SK-N-SH (cell line): ENCODE data around the gene GANAB. TPM values are rescaled to one million over a fixed set of nuclear protein-coding genes. Genes with fewer than 3 reads are reported as not detected.

Source experiments
- CTCF ChIA-PET: fragments of 300-600, 350-600 bp; formaldehyde crosslinking; extraction: SDS; loops from one replicate; lab custom pipeline; 2021; lab: Yijun Ruan, JAX
- POLR2A ChIA-PET: fragments of 350-600 bp; sonication (Branson Sonifier 250); formaldehyde crosslinking; extraction: SDS; loops from one replicate; lab custom pipeline; 2020; ENCODE audit warnings: antibody characterized with exemption, inconsistent platforms; lab: Yijun Ruan, JAX
- DNase-seq: peaks from one replicate; pipeline ENCODE4 v3.0.0; 2012
- H2AFZ ChIP-seq: fragments of 200-600 bp; sonication (generic); 2 replicates; pipeline ENCODE4 v1.8.1; 2016; ENCODE audit warnings: antibody characterized with exemption, mild to moderate bottlenecking, low read depth
- H3F3A ChIP-seq: fragments of 200-600 bp; sonication (generic); replicated peaks from 2 replicates; pipeline ENCODE3; 2016; ENCODE audit warnings: antibody characterized with exemption, mild to moderate bottlenecking; ENCODE audit not compliant: insufficient read depth
- H3K27ac ChIP-seq, 2 experiments: fragments of 200-500 bp in 1 of 2; fragments of 200-600 bp in 1 of 2; sonication (Bioruptor generic) in 1 of 2; sonication (generic), shearing (Covaris generic) in 1 of 2; 2 replicates each; pipeline versions ENCODE4 v1.5.1 to v1.6.1; 2014 to 2016; ENCODE audit warnings: low read depth in 2 of 2, inconsistent platforms in 1 of 2, low read length in 1 of 2, mild to moderate bottlenecking in 1 of 2, mixed read lengths in 1 of 2
- H3K27me3 ChIP-seq: fragments of 200-600 bp; sonication (generic), shearing (Covaris generic); 2 replicates; pipeline ENCODE4 v1.6.1; 2016; ENCODE audit warnings: mixed run types; ENCODE audit not compliant: insufficient read depth
- H3K36me3 ChIP-seq, 2 experiments: fragments of 200-500 bp in 1 of 2; fragments of 200-600 bp in 1 of 2; sonication (Bioruptor generic) in 1 of 2; sonication (generic) in 1 of 2; replicated peaks in 1 of 2; 2 replicates each; pipeline versions ENCODE3 to v1.5.1; 2014 to 2016; ENCODE audit warnings: low read length in 1 of 2, mild to moderate bottlenecking in 1 of 2; ENCODE audit not compliant: insufficient read depth in 2 of 2, control insufficient read depth in 1 of 2
- H3K4me1 ChIP-seq, 2 experiments: fragments of 200-500 bp in 1 of 2; fragments of 200-600 bp in 1 of 2; sonication (Bioruptor generic) in 1 of 2; sonication (generic), shearing (Covaris generic) in 1 of 2; 2 replicates each; pipeline versions ENCODE4 v1.5.1 to v1.6.1; 2014 to 2016; ENCODE audit warnings: low read depth in 1 of 2, low read length in 1 of 2, mixed run types in 1 of 2; ENCODE audit not compliant: insufficient read depth in 2 of 2, control insufficient read depth in 1 of 2
- H3K4me2 ChIP-seq: fragments of 200-600 bp; sonication (generic), shearing (Covaris generic); 2 replicates; pipeline ENCODE4 v1.6.1; 2017; ENCODE audit warnings: mixed run types
- H3K4me3 ChIP-seq, 2 experiments: fragments of 200-500 bp in 1 of 2; fragments of 200-600 bp in 1 of 2; sonication (Bioruptor generic) in 1 of 2; sonication (generic), shearing (Covaris generic) in 1 of 2; 2 replicates each; pipeline versions ENCODE4 v1.5.1 to v1.8.1; 2014 to 2016; ENCODE audit warnings: low read depth in 2 of 2, inconsistent platforms in 1 of 2, low read length in 1 of 2, mild to moderate bottlenecking in 1 of 2, mixed read lengths in 1 of 2, moderate library complexity in 1 of 2
- H3K79me2 ChIP-seq: fragments of 200-600 bp; sonication (generic); 2 replicates; pipeline ENCODE4 v1.8.1; 2017; ENCODE audit warnings: mild to moderate bottlenecking; ENCODE audit not compliant: insufficient read depth
- H3K9ac ChIP-seq: fragments of 200-600 bp; sonication (generic); 2 replicates; pipeline ENCODE4 v1.6.1; 2017; ENCODE audit warnings: mixed run types
- H3K9me2 ChIP-seq: fragments of 200-600 bp; sonication (generic); 2 replicates; pipeline ENCODE4 v1.6.1; 2017; ENCODE audit warnings: mixed run types
- H3K9me3 ChIP-seq: fragments of 200-600 bp; sonication (generic); 2 replicates; pipeline ENCODE4 v1.6.1; 2017; ENCODE audit warnings: mixed run types, mild to moderate bottlenecking, moderate library complexity
- H4K20me1 ChIP-seq: fragments of 200-600 bp; sonication (generic); 2 replicates; pipeline ENCODE4 v1.6.1; 2017; ENCODE audit warnings: mild to moderate bottlenecking, mixed run types; ENCODE audit not compliant: insufficient read depth
- ELF1 ChIP-seq: IDR thresholded peaks from 2 replicates; pipeline ENCODE4 v1.4.0; 2012
- EP300 ChIP-seq, 2 experiments: IDR thresholded peaks; 2 replicates each; pipeline versions ENCODE4 v1.4.0 to v1.6.1; 2012; ENCODE audit warnings: borderline replicate concordance in 1 of 2, low read depth in 1 of 2, low read length in 1 of 2
- EZH2phosphoT487 ChIP-seq: fragments of 200-600 bp; sonication (generic); IDR thresholded peaks from 2 replicates; pipeline ENCODE4 v1.6.1; 2017; ENCODE audit warnings: low read depth, mixed run types, mild to moderate bottlenecking, antibody characterized with exemption, moderate library complexity, borderline replicate concordance
- GABPA ChIP-seq: IDR thresholded peaks from 2 replicates; pipeline ENCODE4 v1.4.0; 2012; ENCODE audit warnings: low read depth, mild to moderate bottlenecking
- JUND ChIP-seq: IDR thresholded peaks from 2 replicates; pipeline ENCODE4 v1.4.0; 2012
- MXI1 ChIP-seq: IDR thresholded peaks from 2 replicates; pipeline ENCODE4 v1.6.1; 2012; ENCODE audit warnings: mild to moderate bottlenecking, low read depth, low read length, improper control_type of control experiment
- NFIC ChIP-seq: IDR thresholded peaks from 2 replicates; pipeline ENCODE4 v1.4.0; 2012; ENCODE audit warnings: borderline replicate concordance
- RAD21 ChIP-seq: IDR thresholded peaks from 2 replicates; pipeline ENCODE4 v1.6.1; 2012; ENCODE audit warnings: mild to moderate bottlenecking, low read length
- RFX5 ChIP-seq: IDR thresholded peaks from 2 replicates; pipeline ENCODE4 v1.6.1; 2012; ENCODE audit warnings: mild to moderate bottlenecking, improper control_type of control experiment, low read length
- SIN3A ChIP-seq: IDR thresholded peaks from 2 replicates; pipeline ENCODE4 v1.6.1; 2012; ENCODE audit warnings: low read depth, mild to moderate bottlenecking, low read length, moderate library complexity, borderline replicate concordance
- TAF1 ChIP-seq: IDR thresholded peaks from 2 replicates; pipeline ENCODE4 v1.6.1; 2012; ENCODE audit warnings: low read depth, mild to moderate bottlenecking, low read length, moderate library complexity, borderline replicate concordance
- TEAD4 ChIP-seq: IDR thresholded peaks from 2 replicates; pipeline ENCODE4 v1.4.0; 2012; ENCODE audit warnings: mild to moderate bottlenecking, borderline replicate concordance; ENCODE audit not compliant: insufficient read depth
- WGBS: methylation state at CpG from one replicate; pipeline ENCODE4 v1.1.6; 2017; ENCODE audit warnings: low lambda C conversion rate; 5-methylcytosine and 5-hydroxymethylcytosine counted together
- polyA plus RNA-seq, 3 experiments: library from polyadenylated mRNA; depleted of rRNA; stranded (reverse); fragments of >200 nt; gene quantifications; 2 replicates each; pipeline ENCODE4 v1.2.3, GENCODE V29; 2012
- TF ChIP-seq, protein P1 (sequence below): IDR thresholded peaks from 2 replicates; pipeline ENCODE4 v1.4.0; 2012; ENCODE audit warnings: low read depth
- TF ChIP-seq, protein P2 (sequence below): IDR thresholded peaks from 2 replicates; pipeline ENCODE4 v1.4.0; 2012; ENCODE audit warnings: low read depth, borderline replicate concordance
- TF ChIP-seq, protein P3 (sequence below): IDR thresholded peaks from 2 replicates; pipeline ENCODE4 v1.4.0; 2012; ENCODE audit warnings: low read depth, borderline replicate concordance
- TF ChIP-seq, protein P4 (sequence below): fragments of 200-600 bp; sonication (generic); IDR thresholded peaks from 2 replicates; pipeline ENCODE4 v1.6.1; 2017; ENCODE audit warnings: antibody characterized with exemption, mild to moderate bottlenecking, moderate library complexity

GANAB gene
- polyA plus RNA-seq, 1 of the 3 experiments (the other 2 are of a cell fraction), result 275 TPM

DNA sequence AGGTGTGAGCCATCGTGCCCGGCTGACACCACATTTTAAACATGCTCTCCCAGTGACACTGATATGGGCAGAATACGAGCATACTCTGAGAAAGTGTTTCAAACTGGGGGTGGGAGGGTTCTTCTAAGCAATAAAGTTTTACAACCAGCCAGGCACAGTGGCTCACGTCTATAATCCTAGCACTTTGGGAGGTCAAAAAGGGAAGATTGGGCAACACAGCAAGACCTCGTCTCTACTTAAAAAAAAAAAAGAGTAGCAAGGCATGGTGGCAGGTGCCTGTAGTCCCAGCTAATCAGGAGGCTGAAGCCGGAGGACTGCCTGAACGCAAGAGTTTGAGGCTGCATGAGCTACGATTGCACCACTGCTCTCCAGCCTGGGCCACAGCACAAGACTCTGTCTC is 2.2 kb downstream of the GANAB start (continued):
- TF ChIP-seq MXI1 (no peak), GABPA (no peak)

DNA sequence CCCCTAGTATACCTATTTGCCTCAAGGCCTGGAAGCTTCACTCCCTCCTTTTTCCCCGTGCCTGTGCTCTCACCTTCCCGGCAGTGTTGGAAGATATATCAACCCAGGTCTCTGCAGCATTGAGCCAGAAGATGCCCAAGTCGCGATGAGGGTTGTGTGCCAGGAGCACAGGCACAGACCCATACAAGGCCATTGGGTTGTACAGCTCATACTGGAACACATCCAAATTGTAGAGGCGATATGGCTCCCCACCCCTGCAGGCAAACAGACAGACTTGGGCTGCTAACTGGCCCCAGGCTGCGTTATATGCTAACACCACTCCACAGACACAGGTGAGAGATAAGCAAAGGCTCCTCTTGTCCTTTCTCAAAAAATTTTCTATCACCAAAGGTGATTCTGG is 13.9 kb downstream of the GANAB start:
- 97% methylated on average over 6 of the region's 6 CpGs for WGBS
- DNase-seq, result no peak
- Histone ChIP-seq H3K9me2 (no peaks in the 10 kb centered on the region), H3K27ac (no peak overlapping the region), H4K20me1 (no peaks in the 10 kb centered on the region), H3K9me3 (no peaks in the 10 kb centered on the region)
- POLR2A ChIA-PET, result no interaction called here
- TF ChIP-seq ELF1 (no peak), NFIC (no peak), RAD21 (no peak), RFX5 (no peak), GABPA (no peak), EZH2phosphoT487 (no peak), SIN3A (no peak)
- TF ChIP-seq, protein P1, sequence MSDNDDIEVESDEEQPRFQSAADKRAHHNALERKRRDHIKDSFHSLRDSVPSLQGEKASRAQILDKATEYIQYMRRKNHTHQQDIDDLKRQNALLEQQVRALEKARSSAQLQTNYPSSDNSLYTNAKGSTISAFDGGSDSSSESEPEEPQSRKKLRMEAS, result no peak
- TF ChIP-seq, protein P2, sequence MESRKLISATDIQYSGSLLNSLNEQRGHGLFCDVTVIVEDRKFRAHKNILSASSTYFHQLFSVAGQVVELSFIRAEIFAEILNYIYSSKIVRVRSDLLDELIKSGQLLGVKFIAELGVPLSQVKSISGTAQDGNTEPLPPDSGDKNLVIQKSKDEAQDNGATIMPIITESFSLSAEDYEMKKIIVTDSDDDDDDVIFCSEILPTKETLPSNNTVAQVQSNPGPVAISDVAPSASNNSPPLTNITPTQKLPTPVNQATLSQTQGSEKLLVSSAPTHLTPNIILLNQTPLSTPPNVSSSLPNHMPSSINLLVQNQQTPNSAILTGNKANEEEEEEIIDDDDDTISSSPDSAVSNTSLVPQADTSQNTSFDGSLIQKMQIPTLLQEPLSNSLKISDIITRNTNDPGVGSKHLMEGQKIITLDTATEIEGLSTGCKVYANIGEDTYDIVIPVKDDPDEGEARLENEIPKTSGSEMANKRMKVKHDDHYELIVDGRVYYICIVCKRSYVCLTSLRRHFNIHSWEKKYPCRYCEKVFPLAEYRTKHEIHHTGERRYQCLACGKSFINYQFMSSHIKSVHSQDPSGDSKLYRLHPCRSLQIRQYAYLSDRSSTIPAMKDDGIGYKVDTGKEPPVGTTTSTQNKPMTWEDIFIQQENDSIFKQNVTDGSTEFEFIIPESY, result no peak
- TF ChIP-seq, protein P3, sequence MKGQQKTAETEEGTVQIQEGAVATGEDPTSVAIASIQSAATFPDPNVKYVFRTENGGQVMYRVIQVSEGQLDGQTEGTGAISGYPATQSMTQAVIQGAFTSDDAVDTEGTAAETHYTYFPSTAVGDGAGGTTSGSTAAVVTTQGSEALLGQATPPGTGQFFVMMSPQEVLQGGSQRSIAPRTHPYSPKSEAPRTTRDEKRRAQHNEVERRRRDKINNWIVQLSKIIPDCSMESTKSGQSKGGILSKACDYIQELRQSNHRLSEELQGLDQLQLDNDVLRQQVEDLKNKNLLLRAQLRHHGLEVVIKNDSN, result no peak
- TF ChIP-seq, all 33 proteins: peak for 0
- H3K9ac ChIP-seq, result no peak overlapping the region
- H3K79me2 ChIP-seq, result peaks cover 19% of the 10 kb centered on the region; the same call in 1 of the 2 replicates
- peaks cover 51 to 67% of the 10 kb centered on the region in 2 experiments for H3K36me3 ChIP-seq
- CTCF ChIA-PET, result no interaction called here
- H3K4me2 ChIP-seq, result no peak overlapping the region
- H3F3A ChIP-seq, result peaks cover 4% of the 10 kb centered on the region
- H3K4me3 ChIP-seq, result no peak overlapping the region
- H3K27me3 ChIP-seq, result no peaks in the 10 kb centered on the region
- no peak overlapping the region for H2AFZ ChIP-seq
- no peaks in the 10 kb centered on the region for H3K4me1 ChIP-seq

DNA sequence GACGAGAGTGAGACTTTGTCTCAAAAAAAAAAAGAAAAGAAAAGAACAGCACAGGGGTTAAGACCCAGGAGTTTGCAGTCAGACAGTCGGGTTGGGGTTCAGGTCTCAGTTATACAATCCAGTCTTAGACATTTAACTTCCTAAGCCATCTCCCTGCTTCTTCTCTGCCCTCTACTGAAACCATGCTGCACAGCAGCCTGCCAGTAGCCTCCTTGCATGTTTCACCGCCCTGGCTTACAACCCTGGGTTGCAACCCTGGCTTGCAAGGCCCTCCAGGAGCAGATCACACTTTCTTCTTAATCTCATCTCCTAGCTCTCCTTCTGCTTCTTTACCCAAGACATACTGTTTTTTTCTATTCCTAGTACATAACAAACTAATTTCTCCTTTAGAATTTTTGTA is 18.7 kb downstream of the GANAB start:
- Histone ChIP-seq H4K20me1 (no peaks in the 10 kb centered on the region), H3K79me2 (no peaks in the 10 kb centered on the region), H3K9ac (no peak overlapping the region), H3K9me3 (no peaks in the 10 kb centered on the region), H3K4me2 (no peak overlapping the region), H3K4me1 (no peaks in the 10 kb centered on the region), H2AFZ (no peak overlapping the region), H3K27ac (no peak overlapping the region), H3K9me2 (no peaks in the 10 kb centered on the region), H3K27me3 (no peaks in the 10 kb centered on the region), H3K4me3 (no peak overlapping the region), H3F3A (peaks cover 19% of the 10 kb centered on the region), H3K36me3 (peaks cover 25 to 59% of the 10 kb centered on the region in 2 experiments)
- ChIA-PET CTCF (interaction anchor here (1.4 kb wide), 1 partner anchor 203 kb away, joined by 3 read pairs; no protein-coding TSS in a partner anchor), POLR2A (no interaction called here)
- no peak for TF ChIP-seq EP300 (IDR thresholded peaks at IDR 0.05; ENCODE audit: borderline replicate concordance in 1 of 2, low read depth in 1 of 2, low read length in 1 of 2)
- TF ChIP-seq TAF1, result no peak
- TF ChIP-seq TEAD4, result no peak
- TF ChIP-seq JUND, result no peak
- TF ChIP-seq, protein P4, sequence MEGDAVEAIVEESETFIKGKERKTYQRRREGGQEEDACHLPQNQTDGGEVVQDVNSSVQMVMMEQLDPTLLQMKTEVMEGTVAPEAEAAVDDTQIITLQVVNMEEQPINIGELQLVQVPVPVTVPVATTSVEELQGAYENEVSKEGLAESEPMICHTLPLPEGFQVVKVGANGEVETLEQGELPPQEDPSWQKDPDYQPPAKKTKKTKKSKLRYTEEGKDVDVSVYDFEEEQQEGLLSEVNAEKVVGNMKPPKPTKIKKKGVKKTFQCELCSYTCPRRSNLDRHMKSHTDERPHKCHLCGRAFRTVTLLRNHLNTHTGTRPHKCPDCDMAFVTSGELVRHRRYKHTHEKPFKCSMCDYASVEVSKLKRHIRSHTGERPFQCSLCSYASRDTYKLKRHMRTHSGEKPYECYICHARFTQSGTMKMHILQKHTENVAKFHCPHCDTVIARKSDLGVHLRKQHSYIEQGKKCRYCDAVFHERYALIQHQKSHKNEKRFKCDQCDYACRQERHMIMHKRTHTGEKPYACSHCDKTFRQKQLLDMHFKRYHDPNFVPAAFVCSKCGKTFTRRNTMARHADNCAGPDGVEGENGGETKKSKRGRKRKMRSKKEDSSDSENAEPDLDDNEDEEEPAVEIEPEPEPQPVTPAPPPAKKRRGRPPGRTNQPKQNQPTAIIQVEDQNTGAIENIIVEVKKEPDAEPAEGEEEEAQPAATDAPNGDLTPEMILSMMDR, result 0 out of 2 replicates have a peak, but pooled peaks have one; percentile 9
- 0 out of 2 replicates have a peak, but pooled peaks have one; percentile 19 for TF ChIP-seq RAD21
- WGBS, result 95% methylated on average over 3 of the region's 3 CpGs
- DNase-seq, result no peak
